ENCODE data around the gene HYAL2. TPM values are rescaled to one million over a fixed set of nuclear protein-coding genes. Genes with fewer than 3 reads are reported as not detected.

The HYAL2 gene
- 21.2 to 32.4 TPM (median 31.5 TPM) in 5 replicates for total RNA-seq (2022; extraction: Qiagen RNA extraction)

GRCh38 chr3:50322386-50323091 lies at the start of gene HYAL2:
Gene HYAL2, minus strand, starts transcription at chr3:50322745. Its CDS starts 2,256 bp downstream, at chr3:50320489.

GRCh38 chr3:50358911-50359759 lies 36.6 kb upstream of the HYAL2 start, which contains the start of gene TMEM115:
Gene TMEM115, minus strand, starts transcription at chr3:50359521. Its CDS starts 458 bp downstream, at chr3:50359063.

GRCh38 chr3:50350527-50351322 lies 28.2 kb upstream of the HYAL2 start, which contains the start of the genes CYB561D2 and NPRL2:
Gene CYB561D2, plus strand, starts transcription at chr3:50350862. Its CDS starts 572 bp downstream, at chr3:50351434.
Gene NPRL2, minus strand, starts transcription at chr3:50350775. Its CDS starts 123 bp downstream, at chr3:50350652.

GRCh38 chr3:50345586-50346234 lies 23.2 kb upstream of the HYAL2 start, which contains the start of gene ZMYND10:
Gene ZMYND10, minus strand, starts transcription at chr3:50345732. Its CDS starts 153 bp downstream, at chr3:50345579.

GRCh38 chr3:50340448-50341329 lies 18.1 kb upstream of the HYAL2 start, which contains the start of gene RASSF1:
Gene RASSF1, minus strand, starts transcription at chr3:50340836. Its CDS starts 31 bp downstream, at chr3:50340805.

GRCh38 chr3:50327943-50328691 lies 5.6 kb upstream of the HYAL2 start, which contains the start of gene TUSC2:
Gene TUSC2, minus strand, starts transcription at chr3:50328223. Its CDS starts 124 bp downstream, at chr3:50328099.

GRCh38 chr3:50303013-50303815 lies 19.3 kb downstream of the HYAL2 start, which contains the start of gene HYAL1:
Gene HYAL1, minus strand, starts transcription at chr3:50303574. Its CDS starts 618 bp downstream, at chr3:50302956.

GRCh38 chr3:50298836-50299637 lies 23.5 kb downstream of the HYAL2 start, which contains the start of the genes HYAL3 and NAA80:
Gene HYAL3, minus strand, starts transcription at chr3:50299405. Its CDS starts 3,803 bp downstream, at chr3:50295602.
Gene NAA80, minus strand, starts transcription at chr3:50299405. Its CDS starts 1,942 bp downstream, at chr3:50297463.

GRCh38 chr3:50292159-50293078 lies 30.1 kb downstream of the HYAL2 start, which contains the start of gene IFRD2:
Gene IFRD2, minus strand, starts transcription at chr3:50292429. Its CDS starts 155 bp downstream, at chr3:50292274.

GRCh38 chr3:50278880-50279224 lies 43.7 kb downstream of the HYAL2 start, which contains the start of gene LSMEM2:
Gene LSMEM2, plus strand, starts transcription at chr3:50279087. Its CDS starts 27 bp downstream, at chr3:50279114.

GRCh38 chr3:50268703-50269451 lies 53.7 kb downstream of the HYAL2 start, which contains the start of gene SEMA3B:
Gene SEMA3B, plus strand, starts transcription at chr3:50269147. Its CDS starts 94 bp downstream, at chr3:50269241.

